BLaER1 treated with 17β-estradiol and CSF1 and Interleukin-3, amounts not matched to agents 10 nM and 100 nM (cell line): Measurements from ENCODE around the gene CDK10.
"Not testable (repeated sequence)": the region's sequence is repeated elsewhere in the genome, so short reads cannot be mapped to it uniquely, and the experiment has no call there.

Experiments
- H3K27ac ChIP-seq, 11 experiments: shearing (Covaris generic); formaldehyde crosslinking; 2 replicates each; pipeline ENCODE4 v1.8.1; 2022
- H3K27me3 ChIP-seq, 11 experiments: shearing (Covaris generic); formaldehyde crosslinking; 2 replicates each; pipeline ENCODE4 v1.8.1; 2022
- H3K36me3 ChIP-seq, 11 experiments: shearing (Covaris generic); formaldehyde crosslinking; 2 replicates each; pipeline ENCODE4 v1.8.1; 2022
- H3K4me1 ChIP-seq, 10 experiments: shearing (Covaris generic); formaldehyde crosslinking; 2 replicates each; pipeline ENCODE4 v1.8.1; 2022
- H3K4me2 ChIP-seq, 11 experiments: shearing (Covaris generic); formaldehyde crosslinking; 2 replicates each; pipeline ENCODE4 v1.8.1; 2022
- H3K4me3 ChIP-seq, 10 experiments: shearing (Covaris generic); formaldehyde crosslinking; 2 replicates each; pipeline ENCODE4 v1.8.1; 2022
- H3K9ac ChIP-seq, 11 experiments: shearing (Covaris generic); formaldehyde crosslinking; 2 replicates each; pipeline ENCODE4 v1.8.1; 2022
- H3K9me3 ChIP-seq, 11 experiments: shearing (Covaris generic); formaldehyde crosslinking; replicated peaks in 1 of 11; 2 replicates each; pipeline ENCODE4 v1.8.1; 2022
- H4K20me1 ChIP-seq, 11 experiments: shearing (Covaris generic); formaldehyde crosslinking; 2 replicates each; pipeline ENCODE4 v1.8.1; 2022
- Cebpa-rat ChIP-seq, 11 experiments: shearing (Covaris generic); IDR thresholded peaks; 2 replicates each; pipeline ENCODE4 v1.8.1; 2022

The CDK10 gene

DNA sequence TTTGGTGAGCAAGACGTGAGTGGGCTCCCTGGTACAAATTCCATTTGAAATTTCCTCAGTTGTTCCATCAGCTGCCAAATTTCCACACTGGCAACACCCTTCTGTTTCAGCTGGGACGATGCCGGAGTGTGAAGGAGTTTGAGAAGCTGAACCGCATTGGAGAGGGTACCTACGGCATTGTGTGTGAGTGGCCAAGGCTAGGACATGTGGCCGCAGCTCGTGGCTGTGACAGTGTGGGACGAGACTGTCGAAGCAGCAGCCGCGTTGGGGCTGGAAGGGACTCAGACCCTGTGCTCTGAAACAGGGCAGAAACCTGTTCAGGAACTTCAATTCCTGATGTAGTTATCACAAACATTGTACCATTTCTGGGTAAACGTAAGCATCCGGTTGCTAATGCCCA, 2.7 kb downstream of the CDK10 start:
- peaks cover 0 to 63% (median 44%) of the 10 kb centered on the region in 11 experiments; a peak in 19 of 22 replicates for H4K20me1 ChIP-seq

DNA sequence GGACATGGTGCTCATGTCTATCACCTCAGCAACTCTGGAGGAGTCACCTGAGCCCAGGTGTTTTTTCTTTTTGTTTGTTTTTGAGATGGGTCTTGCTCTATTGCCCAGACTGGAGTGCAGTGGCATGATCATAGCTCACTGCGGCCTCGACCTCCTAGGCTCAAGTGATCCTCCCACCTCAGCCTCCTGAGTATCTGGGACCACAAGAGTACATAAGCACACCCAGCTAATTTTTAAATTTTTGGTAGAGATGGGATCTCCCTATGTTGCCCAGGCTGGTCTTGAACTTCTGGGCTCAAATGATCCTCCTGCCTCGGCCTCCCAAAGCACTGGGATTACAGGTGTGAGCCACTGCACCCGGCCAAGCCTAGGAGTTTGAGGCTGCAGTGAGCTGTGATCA, 3.1 kb downstream of the CDK10 start:
- H3K36me3 ChIP-seq = peaks cover 50 to 78% (median 71%) of the 10 kb centered on the region in 11 experiments
- peaks cover 10 to 14% (median 14%) of the 10 kb centered on the region in 11 experiments for H3K9me3 ChIP-seq
- not testable (repeated sequence) for H3K27ac ChIP-seq, H3K27me3 ChIP-seq, H3K4me3 ChIP-seq, H3K4me2 ChIP-seq
- H3K4me1 ChIP-seq = peaks cover 13 to 61% (median 52%) of the 10 kb centered on the region in 10 experiments
- peak overlapping the region in 2 of 11 experiments; percentile 8 to 15; a peak in 1 of 22 replicates for H3K9ac ChIP-seq
- H4K20me1 ChIP-seq = peaks cover 0 to 68% (median 47%) of the 10 kb centered on the region in 11 experiments; a peak in 19 of 22 replicates

More for the DNA sequence above, 2.7 kb downstream of the CDK10 start:
- no peak for TF ChIP-seq Cebpa-rat (IDR thresholded peaks at IDR 0.05)
- Histone ChIP-seq H3K36me3 (peaks cover 46 to 78% (median 69%) of the 10 kb centered on the region in 11 experiments), H3K4me3 (no peak overlapping the region), H3K4me2 (peak overlapping the region in 2 of 11 experiments; percentile 87 to 98; a peak in 2 of 22 replicates), H3K4me1 (peaks cover 13 to 58% (median 49%) of the 10 kb centered on the region in 10 experiments), H3K9ac (peak overlapping the region in 4 of 11 experiments; percentile 8 to 96 (median 54); a peak in 3 of 22 replicates), H3K9me3 (peaks cover 13 to 19% (median 18%) of the 10 kb centered on the region in 11 experiments), H3K27ac (no peak overlapping the region), H3K27me3 (no peaks in the 10 kb centered on the region)

DNA sequence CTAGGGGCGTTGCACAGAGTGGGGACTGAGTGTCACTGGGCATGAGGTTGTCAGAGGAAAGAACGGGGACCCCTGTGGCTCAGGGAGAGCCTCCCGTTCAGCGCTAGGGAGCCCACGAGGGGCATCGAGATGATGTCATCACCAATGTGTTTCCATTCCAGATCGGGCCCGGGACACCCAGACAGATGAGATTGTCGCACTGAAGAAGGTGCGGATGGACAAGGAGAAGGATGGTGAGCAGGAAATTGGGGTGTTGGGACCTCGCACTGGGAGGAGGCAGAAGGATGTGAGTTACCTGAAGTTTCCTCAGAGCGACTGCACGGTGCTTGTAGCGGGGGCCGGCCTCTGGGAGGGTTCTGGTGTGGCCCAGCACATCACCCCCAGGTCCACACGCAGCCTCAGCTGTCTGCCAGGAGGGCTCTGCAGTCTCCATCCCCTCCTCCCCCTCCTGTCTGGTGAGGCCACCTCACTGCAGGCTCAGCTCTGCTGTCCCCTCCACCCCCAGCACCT, 4.0 kb downstream of the CDK10 start:
- Histone ChIP-seq H3K4me1 (peaks cover 14 to 67% (median 59%) of the 10 kb centered on the region in 10 experiments), H3K9ac (no peak overlapping the region), H3K4me3 (no peak overlapping the region), H3K36me3 (peaks cover 47 to 78% (median 70%) of the 10 kb centered on the region in 11 experiments), H3K27ac (no peak overlapping the region), H4K20me1 (peaks cover 3 to 76% (median 52%) of the 10 kb centered on the region in 11 experiments; a peak in 19 of 22 replicates), H3K9me3 (peaks cover 2 to 6% (median 5%) of the 10 kb centered on the region in 11 experiments; a peak in 21 of 22 replicates), H3K4me2 (no peak overlapping the region), H3K27me3 (no peaks in the 10 kb centered on the region)
- no peak for TF ChIP-seq Cebpa-rat (IDR thresholded peaks at IDR 0.05)

DNA sequence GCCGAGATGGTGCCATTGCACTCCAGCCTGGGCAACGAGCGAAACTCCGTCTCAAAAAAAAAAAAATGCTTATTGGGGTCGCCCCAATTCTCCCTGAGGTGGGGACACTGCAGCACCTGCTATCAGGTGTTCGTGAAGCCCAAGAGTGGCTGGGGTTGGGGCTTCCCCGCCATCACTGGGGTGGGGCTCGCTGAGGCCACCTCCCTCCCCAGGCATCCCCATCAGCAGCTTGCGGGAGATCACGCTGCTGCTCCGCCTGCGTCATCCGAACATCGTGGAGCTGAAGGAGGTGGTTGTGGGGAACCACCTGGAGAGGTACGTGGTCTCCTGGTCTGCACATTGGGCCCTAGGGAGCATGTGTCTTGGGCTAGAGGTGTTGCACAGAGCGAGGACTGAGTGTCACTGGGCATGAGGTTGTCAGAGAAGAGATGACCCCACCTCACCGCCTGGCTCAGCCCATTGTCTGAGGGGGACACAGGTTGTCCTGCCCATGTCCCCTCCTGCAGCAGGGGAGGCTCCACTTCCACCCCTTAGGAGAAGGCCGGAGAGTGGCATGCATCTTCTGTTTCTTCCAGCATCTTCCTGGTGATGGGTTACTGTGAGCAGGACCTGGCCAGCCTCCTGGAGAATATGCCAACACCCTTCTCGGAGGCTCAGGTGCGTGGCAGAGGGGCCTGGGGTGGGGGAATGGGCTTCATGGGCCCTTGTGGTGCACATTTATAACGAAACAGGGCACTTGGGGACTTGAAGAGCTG, 4.9 kb downstream of the CDK10 start:
- peak overlapping the region in 8 of 11 experiments; percentile 28 to 72 (median 59); a peak in 15 of 22 replicates for H3K4me2 ChIP-seq
- H3K36me3 ChIP-seq = peaks cover 53 to 80% (median 72%) of the 10 kb centered on the region in 11 experiments
- H3K9ac ChIP-seq = peak overlapping the region in 8 of 11 experiments; percentile 10 to 65 (median 32); a peak in 9 of 22 replicates
- H4K20me1 ChIP-seq = peaks cover 13 to 86% (median 62%) of the 10 kb centered on the region in 11 experiments; a peak in 21 of 22 replicates
- no peak for TF ChIP-seq Cebpa-rat (IDR thresholded peaks at IDR 0.05)
- no peaks in the 10 kb centered on the region for H3K27me3 ChIP-seq
- H3K9me3 ChIP-seq = no peaks in the 10 kb centered on the region
- H3K4me1 ChIP-seq = peaks cover 23 to 76% (median 68%) of the 10 kb centered on the region in 10 experiments
- H3K4me3 ChIP-seq = no peak overlapping the region
- H3K27ac ChIP-seq = peak overlapping the region in 3 of 11 experiments; percentile 28 to 35 (median 30); a peak in 2 of 22 replicates

DNA sequence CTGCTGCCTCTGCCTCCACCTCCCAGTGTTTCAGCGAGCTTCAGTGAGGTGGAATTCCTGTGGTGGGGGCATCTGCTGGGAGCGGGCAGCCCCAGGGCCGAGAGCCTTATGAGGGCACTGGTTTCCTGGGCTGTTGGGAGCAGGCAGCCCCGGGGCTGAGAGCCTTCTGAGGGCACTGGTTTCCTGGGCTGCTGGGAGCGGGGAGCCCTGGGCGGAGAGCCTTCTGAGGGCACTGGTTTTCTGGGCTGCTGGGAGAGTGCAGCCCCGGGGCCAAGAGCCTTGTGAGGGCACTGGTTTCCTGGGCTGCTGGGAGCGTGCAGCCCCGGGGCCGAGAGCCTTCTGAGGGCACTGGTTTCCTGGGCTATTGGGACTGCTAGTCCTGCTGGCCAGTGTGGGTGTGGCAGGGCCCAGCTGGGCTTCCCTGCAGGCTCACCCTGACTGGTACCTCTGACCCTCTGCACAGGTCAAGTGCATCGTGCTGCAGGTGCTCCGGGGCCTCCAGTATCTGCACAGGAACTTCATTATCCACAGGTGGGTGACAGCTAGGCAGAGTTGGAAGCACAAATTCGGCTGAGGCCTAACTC, 5.6 kb downstream of the CDK10 start:
- peak overlapping the region in 8 of 11 experiments; percentile 28 to 72 (median 59); a peak in 14 of 22 replicates for H3K4me2 ChIP-seq
- H3K27me3 ChIP-seq = no peaks in the 10 kb centered on the region
- peaks cover 20 to 91% (median 67%) of the 10 kb centered on the region in 11 experiments; a peak in 21 of 22 replicates for H4K20me1 ChIP-seq
- H3K9ac ChIP-seq = peak overlapping the region in 8 of 11 experiments; percentile 10 to 65 (median 32); a peak in 9 of 22 replicates
- no peaks in the 10 kb centered on the region for H3K9me3 ChIP-seq
- H3K27ac ChIP-seq = peak overlapping the region in 3 of 11 experiments; percentile 28 to 35 (median 30); a peak in 4 of 22 replicates
- no peak overlapping the region for H3K4me3 ChIP-seq
- H3K4me1 ChIP-seq = peaks cover 29 to 83% (median 75%) of the 10 kb centered on the region in 10 experiments
- TF ChIP-seq Cebpa-rat (IDR thresholded peaks at IDR 0.05) = no peak
- H3K36me3 ChIP-seq = peaks cover 57 to 86% (median 77%) of the 10 kb centered on the region in 11 experiments

DNA sequence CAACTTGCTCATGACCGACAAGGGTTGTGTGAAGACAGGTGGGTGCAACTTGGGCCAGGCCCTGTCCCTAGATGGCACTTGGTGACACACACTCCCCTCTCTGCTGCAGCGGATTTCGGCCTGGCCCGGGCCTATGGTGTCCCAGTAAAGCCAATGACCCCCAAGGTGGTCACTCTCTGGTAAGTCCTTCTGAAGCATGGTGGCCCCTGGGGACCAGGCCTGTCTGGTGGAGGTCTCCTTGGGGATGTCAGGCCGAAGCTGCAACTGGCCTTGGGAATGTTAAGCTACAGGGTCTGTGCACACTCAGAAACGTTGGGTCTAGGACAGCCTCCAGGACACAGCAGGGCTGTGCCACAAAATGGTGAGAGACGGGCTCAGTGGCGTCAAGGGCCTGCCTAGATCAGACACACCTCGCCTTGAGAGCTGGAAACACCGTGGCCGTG, 6.8 kb downstream of the CDK10 start:
- Histone ChIP-seq H3K4me3 (no peak overlapping the region), H3K9me3 (no peaks in the 10 kb centered on the region), H3K27ac (no peak overlapping the region), H4K20me1 (peaks cover 31 to 91% (median 67%) of the 10 kb centered on the region in 11 experiments; a peak in 21 of 22 replicates), H3K36me3 (peaks cover 68 to 93% (median 86%) of the 10 kb centered on the region in 11 experiments), H3K9ac (peak overlapping the region in 5 of 11 experiments; percentile 10 to 67 (median 37); a peak in 5 of 22 replicates), H3K27me3 (no peaks in the 10 kb centered on the region), H3K4me2 (peak overlapping the region in 7 of 11 experiments; percentile 39 to 70 (median 57); a peak in 14 of 22 replicates), H3K4me1 (peaks cover 20 to 81% (median 67%) of the 10 kb centered on the region in 10 experiments)
- TF ChIP-seq Cebpa-rat (IDR thresholded peaks at IDR 0.05) = no peak

DNA sequence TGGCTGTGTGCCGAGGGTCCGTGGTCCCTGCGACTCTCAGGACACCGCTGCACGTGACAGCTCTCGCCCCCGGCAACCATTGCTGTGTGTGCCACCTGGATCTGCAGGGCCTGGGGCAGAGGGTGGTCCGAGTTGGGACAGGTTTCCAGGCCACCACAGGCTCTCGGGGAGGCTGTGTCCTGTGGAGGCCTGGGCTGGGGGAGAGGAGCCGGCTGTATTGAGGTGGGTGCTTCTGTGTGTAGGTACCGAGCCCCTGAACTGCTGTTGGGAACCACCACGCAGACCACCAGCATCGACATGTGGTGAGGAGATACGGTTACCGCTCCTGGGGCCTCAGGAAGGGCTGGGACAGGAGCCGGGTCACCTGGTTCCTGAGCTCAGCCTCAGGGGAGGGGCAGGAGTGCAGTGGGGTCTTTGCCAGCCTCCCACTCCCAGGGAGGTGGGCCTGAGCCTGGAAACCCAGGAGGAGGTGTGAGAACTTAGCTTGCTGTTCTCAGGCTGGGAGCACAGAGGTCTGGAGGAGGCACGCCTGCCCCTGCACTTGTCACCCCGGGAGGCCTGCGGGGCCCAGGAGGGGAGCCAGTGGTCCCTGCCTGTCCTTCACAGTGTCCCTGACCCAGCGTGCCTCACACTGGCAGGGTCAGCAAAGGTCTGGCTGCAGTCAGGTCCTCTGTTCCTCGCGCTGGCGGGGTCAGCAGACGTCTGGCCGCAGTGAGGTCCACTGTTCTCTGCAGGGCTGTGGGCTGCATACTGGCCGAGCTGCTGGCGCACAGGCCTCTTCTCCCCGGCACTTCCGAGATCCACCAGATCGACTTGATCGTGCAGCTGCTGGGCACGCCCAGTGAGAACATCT, 7.7 kb downstream of the CDK10 start:
- H3K27ac ChIP-seq = peak overlapping the region in 2 of 11 experiments; percentile 14 to 28; a peak in 2 of 22 replicates

DNA sequence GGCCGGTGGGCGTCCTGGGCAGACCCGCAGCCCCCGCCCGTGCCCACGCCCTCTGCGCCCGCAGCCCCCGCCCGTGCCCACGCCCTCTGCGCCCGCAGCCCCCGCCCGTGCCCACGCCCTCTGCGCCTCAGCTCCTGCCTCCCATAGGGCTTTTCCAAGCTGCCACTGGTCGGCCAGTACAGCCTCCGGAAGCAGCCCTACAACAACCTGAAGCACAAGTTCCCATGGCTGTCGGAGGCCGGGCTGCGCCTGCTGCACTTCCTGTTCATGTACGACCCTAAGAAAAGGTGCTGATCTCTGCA, 8.2 kb downstream of the CDK10 start:
- H3K4me3 ChIP-seq, H3K27me3 ChIP-seq, H3K27ac ChIP-seq, H3K9me3 ChIP-seq, H3K9ac ChIP-seq: not testable (repeated sequence)
- peaks cover 55 to 90% (median 72%) of the 10 kb centered on the region in 11 experiments for H3K36me3 ChIP-seq
- H3K4me1 ChIP-seq = peaks cover 22 to 77% (median 66%) of the 10 kb centered on the region in 10 experiments
- peak overlapping the region in 2 of 11 experiments; percentile 90 to 91; a peak in 2 of 22 replicates for H3K4me2 ChIP-seq
- peaks cover 41 to 93% (median 73%) of the 10 kb centered on the region in 11 experiments; a peak in 21 of 22 replicates for H4K20me1 ChIP-seq

More for the DNA sequence above, 7.7 kb downstream of the CDK10 start:
- Histone ChIP-seq H3K4me2 (peak overlapping the region in 7 of 11 experiments; percentile 39 to 70 (median 57); a peak in 14 of 22 replicates), H4K20me1 (peaks cover 35 to 90% (median 72%) of the 10 kb centered on the region in 11 experiments; a peak in 21 of 22 replicates), H3K36me3 (peaks cover 60 to 94% (median 78%) of the 10 kb centered on the region in 11 experiments), H3K9me3 (no peaks in the 10 kb centered on the region), H3K4me3 (no peak overlapping the region), H3K9ac (peak overlapping the region in 8 of 11 experiments; percentile 8 to 67 (median 36); a peak in 13 of 22 replicates), H3K4me1 (peaks cover 17 to 73% (median 63%) of the 10 kb centered on the region in 10 experiments), H3K27me3 (no peaks in the 10 kb centered on the region)
- no peak for TF ChIP-seq Cebpa-rat (IDR thresholded peaks at IDR 0.05)
